ENCODE measurements around the gene TRAF2. TPM values are rescaled to one million over a fixed set of nuclear protein-coding genes. Genes with fewer than 3 reads are reported as not detected.

TRAF2 gene
- total and polyA plus RNA-seq, 2 of the 13 experiments (the other 11 are each of a cell fraction or from before 2014, with no cell fraction given) = 12.4 to 13.6 TPM

- TF ChIP-seq TEF (CRISPR knock-in tag; IDR thresholded peaks at IDR 0.05) = no peak
- no peak for TF ChIP-seq ZNF124 (CRISPR knock-in tag; IDR thresholded peaks at IDR 0.05)
- peak; percentile 2; the same call in 1 of the 2 replicates for TF ChIP-seq ZNF691 (CRISPR knock-in tag; IDR thresholded peaks at IDR 0.05; ENCODE audit: borderline replicate concordance, low read depth)
- TF ChIP-seq RBAK (CRISPR knock-in tag; IDR thresholded peaks at IDR 0.05) = no peak
- no peak for TF ChIP-seq ZNF7 (CRISPR knock-in tag; IDR thresholded peaks at IDR 0.05)
- no peak for TF ChIP-seq SMAD9 (CRISPR knock-in tag; IDR thresholded peaks at IDR 0.05)
- TF ChIP-seq ZNF33A (CRISPR knock-in tag; IDR thresholded peaks at IDR 0.05; ENCODE audit: borderline replicate concordance) = no peak
- TF ChIP-seq ZNF333 (CRISPR knock-in tag; IDR thresholded peaks at IDR 0.05; ENCODE audit: borderline replicate concordance) = no peak
- peak; percentile 71 for TF ChIP-seq ZNF747 (CRISPR knock-in tag; IDR thresholded peaks at IDR 0.05; ENCODE audit: borderline replicate concordance)
- 0 out of 2 replicates have a peak, but pooled peaks have one; percentile 47 for TF ChIP-seq ARNTL (CRISPR knock-in tag; IDR thresholded peaks at IDR 0.05)
- no peak for TF ChIP-seq JUND (CRISPR knock-in tag; IDR thresholded peaks at IDR 0.05)
- TF ChIP-seq GATAD2A (CRISPR knock-in tag; IDR thresholded peaks at IDR 0.05) = peak; percentile 49; the same call in 1 of the 2 replicates
- no peak for TF ChIP-seq HNRNPL (IDR thresholded peaks at IDR 0.05; ENCODE audit: low read depth, low read length)
- no peak for TF ChIP-seq PPARG (CRISPR knock-in tag; conservative IDR thresholded peaks at IDR 0.05)
- TF ChIP-seq ZNF557 (CRISPR knock-in tag; IDR thresholded peaks at IDR 0.05) = no peak
- no peak for TF ChIP-seq HNRNPUL1 (IDR thresholded peaks at IDR 0.05; ENCODE audit: low read depth, low read length)
- no peak for TF ChIP-seq ZFP62 (CRISPR knock-in tag; IDR thresholded peaks at IDR 0.05)
- TF ChIP-seq EZH2 (conservative IDR thresholded peaks at IDR 0.05; ENCODE audit: low read depth, low read length) = no peak
- TF ChIP-seq SRY (CRISPR knock-in tag; IDR thresholded peaks at IDR 0.05) = no peak; the same call in 1 of the 2 replicates
- TF ChIP-seq AGO2 (optimal IDR thresholded peaks at IDR 0.05; ENCODE audit: low read depth, low read length) = no peak
- no peak for TF ChIP-seq NFE2 (CRISPR knock-in tag; IDR thresholded peaks at IDR 0.05)
- TF ChIP-seq EEA1 (CRISPR knock-in tag; IDR thresholded peaks at IDR 0.05; ENCODE audit: borderline replicate concordance) = no peak
- peak; percentile 31; the same call in 1 of the 2 replicates for TF ChIP-seq REPIN1 (CRISPR knock-in tag; IDR thresholded peaks at IDR 0.05; ENCODE audit: borderline replicate concordance, low read depth)
- TF ChIP-seq ZNF296 (CRISPR knock-in tag; conservative IDR thresholded peaks at IDR 0.05) = no peak
- no peak for TF ChIP-seq ZNF451 (CRISPR knock-in tag; IDR thresholded peaks at IDR 0.05)
- TF ChIP-seq GFI1 (CRISPR knock-in tag; IDR thresholded peaks at IDR 0.05; ENCODE audit: borderline replicate concordance) = no peak
- no peak for TF ChIP-seq HMGA1 (CRISPR knock-in tag; conservative IDR thresholded peaks at IDR 0.05)
- no peak for TF ChIP-seq E2F5 (CRISPR knock-in tag; conservative IDR thresholded peaks at IDR 0.05)
- TF ChIP-seq SIN3B (IDR thresholded peaks at IDR 0.05; ENCODE audit: low read length) = no peak; the same call in 1 of the 2 replicates
- TF ChIP-seq ZNF660 (CRISPR knock-in tag; IDR thresholded peaks at IDR 0.05; ENCODE audit: borderline replicate concordance, low read depth) = no peak
- TF ChIP-seq RNF2 (conservative IDR thresholded peaks at IDR 0.05; ENCODE audit: low read depth) = no peak; the same call in 1 of the 2 replicates
These were observed 58.4 kb downstream of the TRAF2 start, which contains the start of the genes C8G and FBXW5 (continued) for GRCh38 chr9:136944519-136945332.
